Tongue (tissue), 2 donors: ENCODE measurements around the gene AUP1. TPM values are rescaled to one million over a fixed set of nuclear protein-coding genes. Genes with fewer than 3 reads are reported as not detected.
"Not testable (repeated sequence)": the region's sequence is repeated elsewhere in the genome, so short reads cannot be mapped to it uniquely, and the experiment has no call there.

ENCODE experiments used
- DNase-seq: peaks from one replicate; pipeline ENCODE4 v3.0.0-alpha.2; 2015
- total RNA-seq: library from RNA; depleted of rRNA; stranded (reverse); fragments of >200 nt; gene quantifications from one replicate; pipeline ENCODE4 v1.2.3, GENCODE V29; 2014

Gene AUP1, protein sequence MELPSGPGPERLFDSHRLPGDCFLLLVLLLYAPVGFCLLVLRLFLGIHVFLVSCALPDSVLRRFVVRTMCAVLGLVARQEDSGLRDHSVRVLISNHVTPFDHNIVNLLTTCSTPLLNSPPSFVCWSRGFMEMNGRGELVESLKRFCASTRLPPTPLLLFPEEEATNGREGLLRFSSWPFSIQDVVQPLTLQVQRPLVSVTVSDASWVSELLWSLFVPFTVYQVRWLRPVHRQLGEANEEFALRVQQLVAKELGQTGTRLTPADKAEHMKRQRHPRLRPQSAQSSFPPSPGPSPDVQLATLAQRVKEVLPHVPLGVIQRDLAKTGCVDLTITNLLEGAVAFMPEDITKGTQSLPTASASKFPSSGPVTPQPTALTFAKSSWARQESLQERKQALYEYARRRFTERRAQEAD
- 60.9 TPM for total RNA-seq

DNA sequence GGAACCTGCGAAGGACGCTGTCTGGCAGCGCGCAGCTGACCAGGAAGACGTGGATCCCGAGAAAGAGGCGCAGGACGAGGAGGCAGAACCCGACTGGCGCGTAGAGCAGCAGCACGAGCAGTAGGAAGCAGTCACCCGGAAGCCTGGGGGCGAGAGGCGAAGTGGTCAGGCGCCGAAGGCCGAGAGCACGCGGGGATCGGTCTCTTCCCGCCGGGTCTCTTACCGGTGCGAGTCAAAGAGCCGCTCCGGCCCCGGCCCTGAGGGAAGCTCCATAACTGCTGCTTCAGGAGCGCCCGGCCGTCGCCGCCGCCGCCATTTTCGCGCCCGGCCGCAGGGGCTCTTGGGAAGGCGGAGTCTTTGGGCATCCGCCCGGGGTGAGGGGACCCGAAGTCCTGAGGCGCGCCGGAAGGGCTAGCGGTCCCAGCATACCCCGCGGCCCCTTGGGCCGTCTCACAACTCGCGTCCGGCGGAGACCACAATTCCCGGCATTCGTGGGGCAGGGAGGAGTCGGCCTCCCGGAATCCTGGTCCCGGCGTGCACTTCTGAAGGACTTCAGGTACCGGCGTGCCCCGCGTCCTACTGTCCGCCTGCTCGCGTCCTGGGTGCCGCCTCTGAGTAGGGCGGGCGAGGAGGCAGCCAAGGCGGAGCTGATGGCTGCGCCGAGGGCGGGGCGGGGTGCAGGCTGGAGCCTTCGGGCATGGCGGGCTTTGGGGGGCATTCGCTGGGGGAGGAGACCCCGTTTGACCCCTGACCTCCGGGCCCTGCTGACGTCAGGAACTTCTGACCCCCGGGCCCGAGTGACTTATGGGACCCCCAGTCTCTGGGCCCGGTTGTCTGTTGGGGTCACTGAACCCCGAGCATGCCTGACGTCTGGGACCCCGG, at the start of gene AUP1, which contains the start of gene HTRA2:
AUP1 (minus strand) TSS at position 350 of the 882 bp plus-strand sequence; CDS start at position 273, 77 bp downstream.
HTRA2 (plus strand) TSS at position 577 of the 882 bp plus-strand sequence; CDS start at position 651, 74 bp downstream.
- peak; percentile 99 for DNase-seq

GRCh38 chr2:74578408-74578807, 48.9 kb upstream of the AUP1 start:
- no peak for DNase-seq

- DNase-seq = peak; percentile 57
Measured at GRCh38 chr2:74577448-74577847, 47.9 kb upstream of the AUP1 start.

GRCh38 chr2:74576863-74577229, 47.3 kb upstream of the AUP1 start:
- DNase-seq = no peak

DNA sequence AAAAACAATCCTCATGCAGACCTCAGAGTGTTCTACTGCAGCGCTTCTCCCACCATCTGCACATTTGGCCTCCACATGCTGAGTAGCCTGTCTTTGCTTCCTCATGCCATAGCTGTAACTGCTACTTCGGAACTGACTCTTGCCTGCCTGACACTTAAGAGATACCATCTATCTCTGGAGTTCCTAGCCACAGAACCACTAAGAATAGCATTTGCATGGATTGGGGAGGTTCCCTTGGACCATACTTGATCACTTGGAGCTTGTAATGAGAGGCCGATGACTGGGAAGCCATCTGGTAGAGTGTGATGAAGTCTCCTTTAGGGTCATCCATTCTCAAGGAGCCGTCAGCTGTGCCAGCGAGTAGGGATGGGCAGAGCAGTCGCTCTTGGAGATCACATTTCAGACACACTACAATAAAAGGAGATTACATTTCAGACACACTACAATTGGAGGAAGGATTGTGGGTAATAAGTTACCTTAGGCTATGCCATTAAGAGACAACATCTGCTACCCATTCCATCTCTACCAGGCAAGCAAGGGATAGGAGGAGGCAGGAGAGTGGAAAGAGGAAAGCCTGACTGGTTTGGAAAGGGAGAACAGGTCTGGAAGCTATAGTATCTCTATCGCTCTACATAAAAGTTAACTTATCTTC, 46.8 kb upstream of the AUP1 start:
- DNase-seq = peak; percentile 47

DNA sequence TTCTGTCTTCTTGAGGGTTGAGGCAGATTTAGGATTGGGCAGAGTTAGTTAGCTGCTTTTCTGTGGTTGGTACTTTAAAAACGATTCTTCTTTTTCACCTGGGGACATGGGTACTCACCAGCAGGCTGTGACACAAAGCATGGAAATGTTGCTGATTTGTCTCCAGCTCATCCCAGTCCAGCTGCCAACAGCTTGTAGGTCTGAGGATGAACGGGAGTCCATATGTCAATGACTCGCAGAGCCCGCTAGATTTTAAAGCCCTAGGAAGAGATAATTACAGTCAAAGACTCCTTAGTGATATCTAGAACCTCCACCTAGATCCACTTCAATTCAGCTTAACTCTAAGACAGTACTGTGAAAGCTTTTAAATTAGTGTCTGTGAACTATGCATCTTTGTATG, 45.8 kb upstream of the AUP1 start:
- DNase-seq = no peak

- DNase-seq = no peak
Measured at GRCh38 chr2:74573747-74574562, 44.4 kb upstream of the AUP1 start.

- no peak for DNase-seq
Measured at GRCh38 chr2:74572178-74572925, 42.8 kb upstream of the AUP1 start.

- no peak for DNase-seq
Measured at GRCh38 chr2:74571058-74571457, 41.6 kb upstream of the AUP1 start.

GRCh38 chr2:74569686-74570085, 40.2 kb upstream of the AUP1 start:
- no peak for DNase-seq

- DNase-seq = no peak
Measured at GRCh38 chr2:74567881-74568280, 38.4 kb upstream of the AUP1 start.

DNA sequence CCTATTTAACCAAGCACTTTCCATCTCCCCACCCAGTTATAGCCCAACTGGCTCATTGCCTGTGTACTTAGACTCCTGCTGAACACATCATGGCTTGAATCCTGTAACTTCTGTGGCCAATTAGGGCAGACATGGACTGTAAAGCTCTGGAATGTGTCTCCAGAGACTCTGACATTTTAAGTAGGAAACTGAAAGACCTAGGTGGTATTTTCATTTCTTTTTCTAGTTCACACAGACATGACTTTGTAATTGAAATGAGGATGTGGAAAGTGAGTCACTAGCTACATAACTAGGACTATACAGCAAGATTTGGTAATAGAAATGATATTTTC, 37.2 kb upstream of the AUP1 start:
- no peak for DNase-seq

DNA sequence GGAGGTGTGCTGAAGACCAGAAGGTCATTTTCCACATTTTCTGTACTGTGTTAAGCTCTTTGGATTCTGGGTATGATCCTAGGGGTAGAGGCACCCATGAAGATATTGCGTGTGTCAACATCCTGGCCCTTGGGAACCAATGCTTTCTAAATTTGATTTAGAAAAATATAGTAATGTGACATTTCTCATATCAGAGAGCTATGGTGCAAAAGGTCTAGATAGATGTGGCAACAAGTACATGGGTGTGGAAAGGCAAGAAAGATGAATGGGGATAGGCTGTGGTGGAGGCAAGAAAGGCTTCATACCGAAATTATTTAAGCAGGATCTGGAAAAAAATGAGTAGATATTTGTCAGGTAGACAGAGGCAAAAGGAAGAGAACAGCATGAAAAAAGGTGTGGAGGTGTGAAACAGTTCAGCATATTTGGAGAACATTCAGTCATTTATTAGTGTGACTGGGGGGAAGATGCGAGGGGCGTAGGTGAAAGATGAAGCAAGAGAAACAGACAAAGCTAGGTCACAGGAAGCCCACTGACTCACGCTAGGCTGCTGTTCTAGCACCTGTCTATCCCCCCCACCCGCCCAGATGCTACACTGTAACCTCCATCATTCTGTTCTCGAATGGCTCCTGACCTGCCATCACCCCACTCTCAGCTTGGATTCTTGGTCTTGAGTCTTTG, 36.7 kb upstream of the AUP1 start:
- no peak for DNase-seq

DNA sequence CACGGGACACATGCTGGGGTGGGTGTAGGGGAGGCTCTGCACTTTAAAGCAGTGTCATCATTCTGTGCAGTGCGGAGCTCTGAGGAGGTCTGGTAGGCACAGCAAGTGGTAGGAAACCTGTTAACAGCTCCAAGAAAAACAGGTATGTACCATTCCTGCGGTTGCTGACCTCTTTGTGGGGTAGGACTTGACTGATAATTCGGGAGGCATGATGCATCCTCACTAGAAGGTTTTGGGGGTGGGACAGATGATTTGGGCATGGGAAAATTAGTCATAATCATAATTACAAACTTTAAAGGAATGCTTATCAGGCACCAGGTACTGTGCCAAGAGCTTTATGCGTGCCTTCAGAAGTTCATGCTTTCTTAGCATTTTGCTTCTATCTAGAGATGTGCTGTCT, 34.7 kb upstream of the AUP1 start:
- DNase-seq = no peak

GRCh38 chr2:74562126-74562775, 32.7 kb upstream of the AUP1 start:
- DNase-seq = no peak

DNA sequence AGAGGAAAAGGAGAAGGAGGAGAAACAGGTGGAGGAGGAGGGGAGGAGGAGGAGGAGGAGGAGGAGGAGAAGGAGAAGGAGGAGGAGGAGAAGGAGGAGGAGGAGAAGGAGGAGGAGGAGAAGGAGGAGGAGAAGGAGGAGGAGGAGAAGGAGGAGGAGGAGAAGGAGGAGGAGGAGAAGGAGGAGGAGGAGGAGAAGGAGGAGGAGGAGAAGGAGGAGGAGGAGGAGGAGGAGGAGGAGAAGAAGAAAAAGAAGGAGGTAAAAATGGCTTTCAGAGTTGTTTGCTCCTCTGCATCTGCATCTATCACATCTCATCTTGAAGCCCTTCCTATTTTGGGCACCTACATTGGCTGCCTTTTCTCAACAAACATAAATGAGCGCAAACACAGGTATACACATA, 31.5 kb upstream of the AUP1 start:
- not testable (repeated sequence) for DNase-seq

DNA sequence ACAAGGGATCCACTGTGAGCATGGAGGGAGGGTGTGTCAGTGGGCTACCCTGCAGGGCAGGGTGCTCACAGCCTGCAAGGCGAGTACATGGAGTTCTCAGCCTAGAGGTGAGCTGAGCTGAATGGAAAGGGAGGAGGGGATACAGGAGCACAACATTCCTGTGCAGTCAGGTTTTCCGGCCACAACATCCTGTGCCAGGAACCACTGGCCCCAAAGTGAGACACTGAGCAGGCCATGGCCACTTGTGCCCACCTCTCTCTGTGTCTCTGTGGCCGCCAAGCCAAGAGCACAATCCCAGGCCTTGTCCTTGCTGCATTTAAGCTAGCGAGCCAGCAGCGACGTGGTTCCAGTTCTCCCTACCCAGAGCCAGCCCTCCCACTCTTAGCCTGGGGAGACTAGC, 31.1 kb upstream of the AUP1 start:
- DNase-seq = no peak

- DNase-seq = no peak
Measured at GRCh38 chr2:74559912-74560311, 30.4 kb upstream of the AUP1 start.

DNA sequence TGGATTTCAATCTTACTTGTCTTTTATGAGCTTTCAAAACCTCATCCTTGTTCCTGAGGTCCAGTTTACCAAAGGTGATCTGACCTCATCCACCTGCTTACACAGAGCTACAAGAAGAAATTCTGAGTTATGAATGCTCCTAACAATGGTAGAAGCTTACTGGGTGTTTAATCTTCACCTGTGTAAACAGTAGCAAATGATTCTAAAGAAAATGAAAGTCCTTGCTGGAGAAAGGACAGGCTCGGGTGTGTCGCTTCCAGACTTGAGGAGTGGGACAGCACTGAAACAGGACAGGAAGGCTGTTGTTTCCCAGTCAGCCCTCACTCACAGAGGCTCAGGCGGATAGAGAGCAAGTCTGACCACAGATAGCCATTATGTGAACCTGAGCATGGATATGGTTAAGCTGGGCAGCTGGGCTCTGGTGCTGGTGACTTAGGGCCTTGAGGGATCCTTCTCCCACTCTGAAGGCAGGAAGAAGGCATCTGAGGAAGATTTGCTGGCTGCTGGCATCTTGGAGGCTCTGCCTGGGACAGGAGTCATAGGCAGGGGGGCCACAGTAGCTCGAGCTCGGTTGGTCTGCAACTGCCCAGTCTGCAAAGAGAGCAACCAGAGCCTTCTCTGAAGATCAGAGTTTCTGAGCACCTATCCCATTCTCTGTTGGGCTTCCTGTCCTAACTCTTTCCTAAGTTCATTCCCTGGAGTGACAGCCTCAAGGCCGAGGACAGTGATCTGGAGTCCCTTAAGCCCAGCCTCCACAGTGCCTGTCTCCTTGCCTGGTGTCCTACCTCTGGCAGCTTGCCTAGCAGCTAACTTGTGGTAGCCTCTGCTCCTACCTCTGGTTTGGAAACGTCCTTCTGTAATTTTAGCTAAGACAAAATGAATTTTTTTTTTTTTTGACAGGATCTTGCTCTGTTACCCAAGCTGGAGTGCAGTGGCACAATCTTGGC, 29.1 kb upstream of the AUP1 start:
- DNase-seq = no peak
